Ascending aorta (tissue), 2 donors: ENCODE results near the gene WBP2. TPM values are rescaled to one million over a fixed set of nuclear protein-coding genes. Genes with fewer than 3 reads are reported as not detected.

Source experiments
- DNase-seq, 2 donors: peaks; one replicate each; pipeline ENCODE4 v3.0.0-alpha.2; 2019; ENCODE audit warnings: low spot score in 2 of 2
- H3K27ac ChIP-seq, 2 donors: fragments of 200-600 bp; sonication (generic); one replicate each; pipeline ENCODE4 v1.5.1; 2016 to 2017; ENCODE audit warnings: mild to moderate bottlenecking in 1 of 2
- H3K27me3 ChIP-seq: fragments of 200-600 bp; sonication (generic); one replicate; pipeline ENCODE4 v1.5.1; 2017
- H3K36me3 ChIP-seq, 2 donors: fragments of 200-600 bp; sonication (generic); one replicate each; pipeline ENCODE4 v1.5.1; 2016
- H3K4me1 ChIP-seq, 2 donors: fragments of 200-600 bp; sonication (generic); one replicate each; pipeline ENCODE4 v1.5.1; 2016 to 2017; ENCODE audit warnings: mild to moderate bottlenecking in 1 of 2
- H3K4me3 ChIP-seq, 2 donors: fragments of 200-600 bp; sonication (generic); one replicate each; pipeline ENCODE4 v1.5.1; 2016 to 2017; ENCODE audit warnings: mild to moderate bottlenecking in 1 of 2
- H3K9me3 ChIP-seq, 2 donors: fragments of 200-600 bp; sonication (generic); one replicate each; pipeline ENCODE4 v1.5.1; 2016
- CTCF ChIP-seq, 3 experiments: fragments of 200-600 bp in 2 of 3; fragments of 450-650 bp in 1 of 3; sonication (generic) in 2 of 3; IDR thresholded peaks; one replicate each; pipeline ENCODE4 v1.5.1; 2016 to 2019; ENCODE audit warnings: antibody characterized with exemption in 3 of 3, mild to moderate bottlenecking in 1 of 3, moderate library complexity in 1 of 3
- intact Hi-C: fragments of 100-400 bp; cut with DNase I; formaldehyde crosslinking; loops from one replicate; pipeline ENCODE4 v1.15.1; 2023
- total RNA-seq: library from RNA; depleted of rRNA; stranded (reverse); fragments of >200 nt; gene quantifications from one replicate; pipeline ENCODE4 v1.1.0, GENCODE V29; 2016

The WBP2 gene
- total RNA-seq, 1 donor from 2014 or later: 50.7 TPM

- intact Hi-C loops: loop anchor here (2.0 to 5.0 kb wide), 2 partner anchors 43 to 75 kb away; partner anchors contain the start of gene UNK
- Histone ChIP-seq H3K4me3 (peak overlapping the region in 1 of 2 donors; percentile 47), H3K4me1 (peaks cover 11 to 13% of the 10 kb centered on the region in 2 donors), H3K36me3 (peaks cover 26 to 49% of the 10 kb centered on the region in 2 donors), H3K27me3 (no peaks in the 10 kb centered on the region), H3K9me3 (no peaks in the 10 kb centered on the region), H3K27ac (peak overlapping the region; percentile 88)
- peak in 1 of 2 donors; percentile 80 for DNase-seq
- peak; percentile 70 for TF ChIP-seq CTCF (IDR thresholded peaks at IDR 0.05)
Observed at GRCh38 chr17:75827308-75828075, 27.6 kb downstream of the WBP2 start.

- Histone ChIP-seq H3K36me3 (peaks cover 26 to 52% of the 10 kb centered on the region in 2 donors), H3K4me1 (peaks cover 11 to 13% of the 10 kb centered on the region in 2 donors), H3K9me3 (no peaks in the 10 kb centered on the region), H3K27me3 (no peaks in the 10 kb centered on the region), H3K4me3 (peak overlapping the region in 1 of 2 donors; percentile 47), H3K27ac (peak overlapping the region; percentile 88)
- TF ChIP-seq CTCF (IDR thresholded peaks at IDR 0.05): no peak
- no peak for DNase-seq
- intact Hi-C loops: loop anchor here (2.0 to 5.0 kb wide), 2 partner anchors 42 to 74 kb away; partner anchors contain the start of gene UNK
Observed at GRCh38 chr17:75826561-75827307, 28.4 kb downstream of the WBP2 start.

GRCh38 chr17:75825748-75826370 is 29.3 kb downstream of the WBP2 start:
- no peak overlapping the region for H3K27ac ChIP-seq
- no peaks in the 10 kb centered on the region for H3K9me3 ChIP-seq
- peaks cover 27 to 51% of the 10 kb centered on the region in 2 donors for H3K36me3 ChIP-seq
- no peak for TF ChIP-seq CTCF (IDR thresholded peaks at IDR 0.05)
- no peak overlapping the region for H3K4me3 ChIP-seq
- H3K27me3 ChIP-seq: no peaks in the 10 kb centered on the region
- intact Hi-C loops: loop anchor here (2.0 to 5.0 kb wide), 2 partner anchors 41 to 74 kb away; partner anchors contain the start of gene UNK
- no peak for DNase-seq
- H3K4me1 ChIP-seq: peaks cover 11 to 13% of the 10 kb centered on the region in 2 donors

- peaks cover 29 to 51% of the 10 kb centered on the region in 2 donors for H3K36me3 ChIP-seq
- no peak overlapping the region for H3K27ac ChIP-seq
- no peak for TF ChIP-seq CTCF (IDR thresholded peaks at IDR 0.05)
- H3K9me3 ChIP-seq: no peaks in the 10 kb centered on the region
- H3K4me1 ChIP-seq: peaks cover 11 to 13% of the 10 kb centered on the region in 2 donors
- intact Hi-C loops: loop anchor here (5.0 kb wide), 1 partner anchor 73 kb away; no protein-coding TSS in a partner anchor
- H3K27me3 ChIP-seq: no peaks in the 10 kb centered on the region
- peak in 1 of 2 donors; percentile 58 for DNase-seq
- no peak overlapping the region for H3K4me3 ChIP-seq
Observed at GRCh38 chr17:75825149-75825552, 30.0 kb downstream of the WBP2 start.

- H3K9me3 ChIP-seq: no peaks in the 10 kb centered on the region
- peaks cover 34 to 51% of the 10 kb centered on the region in 2 donors for H3K36me3 ChIP-seq
- H3K4me1 ChIP-seq: peaks cover 11 to 13% of the 10 kb centered on the region in 2 donors
- TF ChIP-seq CTCF (IDR thresholded peaks at IDR 0.05): no peak
- no peaks in the 10 kb centered on the region for H3K27me3 ChIP-seq
- DNase-seq: no peak
- peak overlapping the region in 1 of 2 donors; percentile 21 for H3K27ac ChIP-seq
- intact Hi-C loops: loop anchor here (5.0 kb wide), 1 partner anchor 72 kb away; no protein-coding TSS in a partner anchor
- no peak overlapping the region for H3K4me3 ChIP-seq
Observed at GRCh38 chr17:75824666-75825065, 30.5 kb downstream of the WBP2 start.
